H1 (cell line): ENCODE measurements around the gene SNCAIP. TPM values are rescaled to one million over a fixed set of nuclear protein-coding genes. Genes with fewer than 3 reads are reported as not detected.

Experiments used
- CTCF ChIA-PET: fragments of 300-600 bp; sonication (Branson Sonifier 250); formaldehyde crosslinking; loops from one replicate; lab custom pipeline; 2021; ENCODE audit not compliant: partially characterized antibody; lab: Charles Lee
- POLR2A ChIA-PET: fragments of 300-600 bp; sonication (Branson Sonifier 250); formaldehyde crosslinking; loops from one replicate; lab custom pipeline; 2021; ENCODE audit warnings: inconsistent platforms; ENCODE audit not compliant: partially characterized antibody; lab: Charles Lee
- DNase-seq, 2 experiments: peaks; one replicate each; pipeline versions ENCODE4 v3.0.0 to v3.0.0-alpha.2; 2010 to 2022; ENCODE audit warnings: low spot score in 2 of 2, low read depth in 1 of 2, mixed read lengths in 1 of 2
- FAIRE-seq: peaks from 2 replicates; lab custom pipeline; 2011; peaks lifted over from hg19 to GRCh38; lab: Jason Lieb, UNC
- H2AFZ ChIP-seq: 2 replicates; pipeline ENCODE4 v1.8.1; 2012; ENCODE audit warnings: low read length, inconsistent platforms
- H2AK5ac ChIP-seq: 2 replicates; pipeline ENCODE4 v1.6.1; 2013; ENCODE audit warnings: low read depth, low read length
- H2BK120ac ChIP-seq: replicated peaks from 2 replicates; pipeline ENCODE3; 2013; ENCODE audit warnings: low read depth, low read length, inconsistent platforms
- H2BK12ac ChIP-seq: 2 replicates; pipeline ENCODE4 v1.6.1; 2013; ENCODE audit warnings: low read depth, low read length
- H2BK15ac ChIP-seq: 2 replicates; pipeline ENCODE4 v1.6.1; 2013; ENCODE audit warnings: low read length
- H2BK20ac ChIP-seq: 2 replicates; pipeline ENCODE4 v1.6.1; 2013; ENCODE audit warnings: low read length
- H2BK5ac ChIP-seq: 2 replicates; pipeline ENCODE4 v1.6.1; 2013; ENCODE audit warnings: low read depth, low read length
- H3K14ac ChIP-seq: 2 replicates; pipeline ENCODE4 v1.6.1; 2013; ENCODE audit warnings: inconsistent platforms; ENCODE audit not compliant: insufficient read length
- H3K18ac ChIP-seq: 2 replicates; pipeline ENCODE4 v1.6.1; 2013; ENCODE audit warnings: low read length; ENCODE audit errors: extremely low read depth
- H3K23ac ChIP-seq: 2 replicates; pipeline ENCODE4 v1.6.1; 2013; ENCODE audit warnings: inconsistent platforms; ENCODE audit not compliant: insufficient read length
- H3K23me2 ChIP-seq: 2 replicates; pipeline ENCODE4 v1.6.1; 2013; ENCODE audit warnings: low read depth, low read length
- H3K27ac ChIP-seq: 2 replicates; pipeline ENCODE4 v1.6.1; 2011; ENCODE audit warnings: low read depth, low read length, inconsistent platforms
- H3K27me3 ChIP-seq, 4 experiments: replicated peaks in 1 of 4; 1 replicate in 1 of 4; 2 replicates in 3 of 4; pipeline versions ENCODE4 v1.6.1 to v1.8.1; 2011 to 2013; ENCODE audit warnings: low read length in 3 of 4, mild to moderate bottlenecking in 3 of 4, inconsistent platforms in 2 of 4, mixed read lengths in 2 of 4, moderate library complexity in 1 of 4; ENCODE audit not compliant: control insufficient read depth in 3 of 4, insufficient read depth in 3 of 4; ENCODE audit errors: extremely low read depth in 1 of 4
- H3K36me3 ChIP-seq, 4 experiments: 2 replicates each; pipeline versions ENCODE4 v1.6.1 to v1.8.1; 2011 to 2013; ENCODE audit warnings: mild to moderate bottlenecking in 4 of 4, low read length in 3 of 4, moderate library complexity in 2 of 4, control low read depth in 1 of 4, inconsistent platforms in 1 of 4; ENCODE audit not compliant: insufficient read depth in 4 of 4, control insufficient read depth in 2 of 4
- H3K4ac ChIP-seq: replicated peaks from 2 replicates; pipeline ENCODE3; 2013; ENCODE audit warnings: low read length, low read depth, mixed read lengths, inconsistent platforms; ENCODE audit not compliant: insufficient read length
- H3K4me1 ChIP-seq, 4 experiments: replicated peaks in 1 of 4; 1 replicate in 1 of 4; 2 replicates in 3 of 4; pipeline versions ENCODE4 v1.6.1 to v1.8.1; 2011 to 2013; ENCODE audit warnings: low read length in 3 of 4, inconsistent platforms in 2 of 4, mixed read lengths in 1 of 4; ENCODE audit not compliant: insufficient read depth in 4 of 4, control insufficient read depth in 3 of 4
- H3K4me2 ChIP-seq, 2 experiments: 2 replicates each; pipeline versions ENCODE4 v1.6.1 to v1.8.1; 2011 to 2013; ENCODE audit warnings: low read depth in 2 of 2, low read length in 2 of 2, control low read depth in 1 of 2, inconsistent platforms in 1 of 2, mild to moderate bottlenecking in 1 of 2; ENCODE audit not compliant: insufficient read depth in 1 of 2
- H3K4me3 ChIP-seq, 4 experiments: fragments of 200-600, 300-600 bp in 1 of 4; sonication (generic), shearing (Covaris generic), sonication (Bioruptor Twin) in 1 of 4; 2 replicates each; pipeline versions ENCODE4 v1.5.1 to v1.8.1; 2011 to 2016; ENCODE audit warnings: low read length in 4 of 4, low read depth in 3 of 4, control low read depth in 2 of 4, inconsistent platforms in 2 of 4, mild to moderate bottlenecking in 2 of 4, mixed read lengths in 1 of 4, moderate library complexity in 1 of 4; ENCODE audit not compliant: insufficient read depth in 2 of 4; ENCODE audit errors: extremely low read depth in 1 of 4
- H3K56ac ChIP-seq: replicated peaks from 2 replicates; pipeline ENCODE3; 2013; ENCODE audit warnings: low read depth, mild to moderate bottlenecking, mixed read lengths, low read length, inconsistent platforms; ENCODE audit not compliant: insufficient read length
- H3K79me1 ChIP-seq: 2 replicates; pipeline ENCODE4 v1.6.1; 2013; ENCODE audit warnings: low read depth, low read length, control low read depth
- H3K79me2 ChIP-seq, 2 experiments: 2 replicates each; pipeline versions ENCODE4 v1.6.1 to v1.8.1; 2012 to 2013; ENCODE audit warnings: low read length in 2 of 2, mild to moderate bottlenecking in 2 of 2, inconsistent platforms in 1 of 2; ENCODE audit not compliant: insufficient read depth in 2 of 2, control insufficient read depth in 1 of 2
- H3K9ac ChIP-seq, 4 experiments: replicated peaks in 1 of 4; 1 replicate in 1 of 4; 2 replicates in 3 of 4; pipeline versions ENCODE4 v1.6.1 to v1.8.1; 2011 to 2013; ENCODE audit warnings: low read depth in 3 of 4, low read length in 3 of 4, control low read depth in 2 of 4, mild to moderate bottlenecking in 2 of 4, moderate library complexity in 2 of 4, inconsistent platforms in 1 of 4; ENCODE audit errors: extremely low read depth in 1 of 4
- H3K9me3 ChIP-seq, 2 experiments: 2 replicates each; pipeline versions ENCODE4 v1.6.1 to v1.8.1; 2012 to 2013; ENCODE audit warnings: mild to moderate bottlenecking in 2 of 2, moderate library complexity in 2 of 2, control low read depth in 1 of 2, inconsistent platforms in 1 of 2, low read depth in 1 of 2, low read length in 1 of 2, mixed read lengths in 1 of 2; ENCODE audit not compliant: insufficient read depth in 2 of 2
- H4K20me1 ChIP-seq, 2 experiments: replicated peaks in 1 of 2; 2 replicates each; pipeline versions ENCODE3 to v1.8.1; 2011 to 2013; ENCODE audit warnings: inconsistent platforms in 2 of 2, low read length in 2 of 2, mild to moderate bottlenecking in 1 of 2; ENCODE audit not compliant: insufficient read depth in 2 of 2, control insufficient read depth in 1 of 2
- H4K5ac ChIP-seq: 2 replicates; pipeline ENCODE4 v1.6.1; 2013; ENCODE audit warnings: low read length, low read depth, mixed read lengths, inconsistent platforms; ENCODE audit not compliant: insufficient read length
- H4K8ac ChIP-seq: 2 replicates; pipeline ENCODE4 v1.8.0; 2013; ENCODE audit warnings: mild to moderate bottlenecking, moderate library complexity, low read length, inconsistent platforms; ENCODE audit not compliant: insufficient read depth; ENCODE audit errors: extremely low read depth
- H4K91ac ChIP-seq: replicated peaks from 2 replicates; pipeline ENCODE3; 2013; ENCODE audit warnings: low read length, mixed read lengths, inconsistent platforms; ENCODE audit not compliant: insufficient read length
- EZH2 ChIP-seq: fragments of 200-600 bp; sonication (generic); IDR thresholded peaks from 2 replicates; pipeline ENCODE4 v1.7.1; 2012; ENCODE audit warnings: low read depth, mild to moderate bottlenecking, moderate library complexity, low read length, inconsistent platforms; ENCODE audit not compliant: severe bottlenecking
- HDAC2 ChIP-seq, 2 experiments: fragments of 300-600 bp in 1 of 2; sonication (generic) in 1 of 2; IDR thresholded peaks; 2 replicates each; pipeline ENCODE4 v1.6.1; 2011 to 2012; ENCODE audit warnings: low read depth in 2 of 2, low read length in 2 of 2, mild to moderate bottlenecking in 2 of 2, moderate library complexity in 2 of 2, borderline replicate concordance in 1 of 2, inconsistent platforms in 1 of 2
- HDAC6 ChIP-seq: IDR thresholded peaks from one replicate; pipeline ENCODE4 v1.7.1; 2012; ENCODE audit warnings: low read depth, mild to moderate bottlenecking, inconsistent platforms, low read length, moderate library complexity
- JUND ChIP-seq: IDR thresholded peaks from 2 replicates; pipeline ENCODE4 v1.6.1; 2011; ENCODE audit warnings: mild to moderate bottlenecking, improper control_type of control experiment, low read length
- KDM5A ChIP-seq: fragments of 200-600 bp; IDR thresholded peaks from 2 replicates; pipeline ENCODE4 v1.7.1; 2012; ENCODE audit warnings: mild to moderate bottlenecking, low read length, inconsistent platforms, mixed read lengths
- RNF2 ChIP-seq: fragments of 200-900, 300-1000 bp; sonication (generic); IDR thresholded peaks from 2 replicates; pipeline ENCODE4 v1.7.1; 2016; ENCODE audit warnings: borderline replicate concordance, low read depth, mild to moderate bottlenecking, antibody characterized with exemption, low read length; ENCODE audit not compliant: poor library complexity, severe bottlenecking; ENCODE audit errors: missing control alignments
- SP2 ChIP-seq: IDR thresholded peaks from 2 replicates; pipeline ENCODE4 v1.6.1; 2012; ENCODE audit warnings: mild to moderate bottlenecking, low read length, inconsistent platforms
- USF2 ChIP-seq: IDR thresholded peaks from 2 replicates; pipeline ENCODE4 v1.6.1; 2011; ENCODE audit warnings: low read length, improper control_type of control experiment
- YY1 ChIP-seq: IDR thresholded peaks from 2 replicates; pipeline ENCODE4 v1.6.1; 2011; ENCODE audit warnings: low read depth, mild to moderate bottlenecking, low read length
- ZNF274 ChIP-seq: IDR thresholded peaks from 2 replicates; pipeline ENCODE4 v1.7.0; 2012; ENCODE audit warnings: low read length, borderline replicate concordance; ENCODE audit errors: extremely low read depth
- WGBS, 2 experiments: shearing (Covaris generic) in 1 of 2; methylation state at CpG; one replicate each; pipeline versions ENCODE4 v1.1.6 to v1.1.7; 2013 to 2015; ENCODE audit warnings: low lambda C conversion rate in 2 of 2, mixed read lengths in 2 of 2, inconsistent platforms in 1 of 2, low coverage in 1 of 2, missing lambda C conversion rate in 1 of 2; ENCODE audit not compliant: insufficient replicate concordance in 2 of 2, insufficient coverage in 1 of 2, insufficient read length in 1 of 2; ENCODE audit errors: extremely low coverage in 1 of 2, missing lambda C conversion rate in 1 of 2; 5-methylcytosine and 5-hydroxymethylcytosine counted together
- polyA plus RNA-seq, 7 experiments: library from polyadenylated mRNA; depleted of rRNA in 3 of 7; stranded (reverse) in 5 of 7; unstranded in 2 of 7; fragments of >200 nt in 5 of 7; fragments of 200-250 nt in 2 of 7; gene quantifications; 1 replicate in 5 of 7; 2 replicates in 1 of 7; 4 replicates in 1 of 7; pipeline versions ENCODE4 v1.2.1 to v1.2.3, GENCODE V29; 2011 to 2013; ENCODE audit warnings: missing spikeins in 2 of 7, mixed read lengths in 2 of 7
- total RNA-seq: library from RNA; stranded (reverse); fragmentation: NEBNext Ultra II Directional; extraction: Animal tissue kit (Norgen Biotek cat#: 25700); gene quantifications from 2 replicates; pipeline ENCODE4 v1.2.1, GENCODE V29; 2021

The SNCAIP gene
- total and polyA plus RNA-seq, 2 of the 8 experiments (the other 6 are each of a cell fraction or from before 2014, with no cell fraction given): 3.9 to 9.0 TPM

DNA sequence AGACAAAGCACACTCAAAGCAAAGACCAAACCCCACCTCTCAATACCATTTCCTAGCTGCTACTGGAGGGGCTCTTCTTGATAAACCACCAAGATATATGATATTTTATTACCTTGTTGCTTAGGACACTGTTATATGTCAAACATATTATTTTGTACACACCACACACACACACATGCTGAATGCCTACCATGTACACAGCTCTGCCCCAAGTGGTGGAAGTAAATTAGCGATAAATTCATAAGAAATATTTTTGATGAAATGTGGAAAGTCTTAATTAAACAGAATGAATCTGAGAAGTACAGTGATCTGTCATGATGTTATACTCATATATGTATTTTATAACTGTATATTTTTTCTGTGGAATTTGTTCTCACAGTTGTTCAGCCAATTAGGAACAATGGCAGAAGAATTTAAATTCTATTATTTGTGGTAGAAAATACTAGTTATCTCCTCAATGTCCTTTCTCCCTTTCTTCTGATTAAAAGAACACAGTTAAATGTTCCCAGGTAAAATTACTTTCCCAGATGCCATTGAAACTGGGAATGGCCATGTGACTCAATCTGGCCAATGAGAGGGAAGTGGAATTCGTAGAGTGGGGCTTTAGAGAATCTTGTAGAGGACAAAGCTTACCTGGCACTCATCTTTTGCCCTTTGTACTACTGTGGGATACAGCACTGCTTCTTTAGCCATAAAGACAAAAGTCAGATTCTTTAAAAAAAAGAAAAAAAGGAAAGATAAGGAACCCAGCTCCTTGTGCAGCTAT, 156.5 kb downstream of the SNCAIP start:
- FAIRE-seq (no peak), DNase-seq (no peak)
- H3K9ac ChIP-seq: no peak overlapping the region
- H2BK20ac ChIP-seq: no peak overlapping the region
- POLR2A ChIA-PET: interaction anchor here (1.2 kb wide), 1 partner anchor 9 kb away, joined by 3 read pairs; no protein-coding TSS in a partner anchor
- H3K27ac ChIP-seq: no peak overlapping the region
- no peaks in the 10 kb centered on the region for H3K79me1 ChIP-seq
- CTCF ChIA-PET: interaction anchor here (0.9 to 2.0 kb wide), 9 partner anchors 10 to 270 kb away, joined by 3 to 7 read pairs (median 4); no protein-coding TSS in a partner anchor
- H3K4me3 ChIP-seq: no peak overlapping the region
- H2BK120ac ChIP-seq: no peak overlapping the region
- H4K5ac ChIP-seq: no peak overlapping the region
- no peak for TF ChIP-seq SP2
- TF ChIP-seq JUND: no peak
- no peak for TF ChIP-seq HDAC6
- no peak for TF ChIP-seq EZH2
- TF ChIP-seq HDAC2 (IDR thresholded peaks at IDR 0.05; ENCODE audit: borderline replicate concordance in 1 of 2, low read depth in 2 of 2, low read length in 2 of 2): no peak
- TF ChIP-seq USF2: no peak
- TF ChIP-seq KDM5A: no peak
- no peak for TF ChIP-seq YY1
- TF ChIP-seq RNF2: no peak
- TF ChIP-seq ZNF274: no peak
- no peaks in the 10 kb centered on the region for H3K27me3 ChIP-seq
- H4K8ac ChIP-seq: no peak overlapping the region
- H4K91ac ChIP-seq: no peak overlapping the region
- H3K23ac ChIP-seq: no peak overlapping the region
- no peak overlapping the region for H3K56ac ChIP-seq
- no peak overlapping the region for H2BK5ac ChIP-seq
- H3K18ac ChIP-seq: no peak overlapping the region
- no peak overlapping the region for H3K14ac ChIP-seq
- H3K9me3 ChIP-seq: no peaks in the 10 kb centered on the region
- H2BK15ac ChIP-seq: no peak overlapping the region
- no peak overlapping the region for H3K4ac ChIP-seq
- no peaks in the 10 kb centered on the region for H3K36me3 ChIP-seq
- H3K23me2 ChIP-seq: no peaks in the 10 kb centered on the region
- peaks cover 4 to 25% (median 12%) of the 10 kb centered on the region in 4 experiments for H3K4me1 ChIP-seq
- no peaks in the 10 kb centered on the region for H4K20me1 ChIP-seq
- H2AK5ac ChIP-seq: no peak overlapping the region
- H3K79me2 ChIP-seq: no peaks in the 10 kb centered on the region
- WGBS, 2 experiments: 87% methylated on average over 2 of the region's 2 CpGs; no CpG with 5 or more reads in 1 of the 2 experiments
- H3K4me2 ChIP-seq: no peak overlapping the region
- H2BK12ac ChIP-seq: no peak overlapping the region
- no peak overlapping the region for H2AFZ ChIP-seq
